ENCODE results near the gene TOMM20. TPM values are rescaled to one million over a fixed set of nuclear protein-coding genes. Genes with fewer than 3 reads are reported as not detected.

Gene TOMM20
- total and polyA plus RNA-seq, 12 donors = 40.0 to 113 (median 92.3) TPM

GRCh38 chr1:235130766-235131270 lies 2.2 kb upstream of the TOMM20 start:
- Histone ChIP-seq H3K4me3 (no peak overlapping the region), H3K27me3 (no peaks in the 10 kb centered on the region)
- ATAC-seq = no peak

GRCh38 chr1:235129774-235130570 lies 1.3 kb upstream of the TOMM20 start:
- intact Hi-C loops (cut with DNase I) = loop anchor here in 1 of 10 donors (2.0 kb wide), 1 partner anchor 199 kb away; the partner anchor contains the start of genes ARID4B and GGPS1
- peak overlapping the region in 1 of 10 donors; percentile 93 for H3K27ac ChIP-seq
- no peak for ATAC-seq
- no peak for TF ChIP-seq CTCF (IDR thresholded peaks at IDR 0.05)
- H3K36me3 ChIP-seq = peaks cover 0 to 56% (median 15%) of the 10 kb centered on the region in 9 donors
- no peaks in the 10 kb centered on the region for H3K27me3 ChIP-seq
- WGBS, 2 donors = 96 to 97% methylated on average over 4 of the region's 4 CpGs
- no peaks in the 10 kb centered on the region for H3K9me3 ChIP-seq
- no peak overlapping the region for H3K4me3 ChIP-seq
- no peak for DNase-seq
- peaks cover 0 to 35% (median 26%) of the 10 kb centered on the region in 9 donors for H3K4me1 ChIP-seq

More at GRCh38 chr1:235130766-235131270, 2.2 kb upstream of the TOMM20 start:
- no peak for TF ChIP-seq CTCF (IDR thresholded peaks at IDR 0.05)
- intact Hi-C loops (cut with DNase I) = no loop called here
- H3K27ac ChIP-seq = no peak overlapping the region
- H3K4me1 ChIP-seq = peaks cover 0 to 27% (median 24%) of the 10 kb centered on the region in 9 donors
- no peaks in the 10 kb centered on the region for H3K9me3 ChIP-seq
- no peak for DNase-seq
- peaks cover 0 to 61% (median 20%) of the 10 kb centered on the region in 9 donors for H3K36me3 ChIP-seq
- 88 to 89% methylated on average over 7 of the region's 7 CpGs for WGBS, 2 donors

- TF ChIP-seq CTCF (IDR thresholded peaks at IDR 0.05) = no peak
- DNase-seq (no peak), ATAC-seq (peak in 3 of 8 donors; percentile 6 to 20 (median 18))
- no peaks in the 10 kb centered on the region for H3K27me3 ChIP-seq
- peaks cover 0 to 49% (median 4%) of the 10 kb centered on the region in 9 donors for H3K36me3 ChIP-seq
- H3K27ac ChIP-seq = peak overlapping the region; percentile 22 to 94 (median 90)
- H3K4me3 ChIP-seq = peak overlapping the region; percentile 55 to 95 (median 76)
- WGBS, 2 donors = 2% methylated on average over 35 of the region's 35 CpGs
- H3K9me3 ChIP-seq = no peaks in the 10 kb centered on the region
- peaks cover 0 to 56% (median 38%) of the 10 kb centered on the region in 9 donors for H3K4me1 ChIP-seq
- intact Hi-C loops (cut with DNase I) = loop anchor here in 1 of 10 donors (2.0 kb wide), 1 partner anchor 201 kb away; the partner anchor contains the start of genes ARID4B and GGPS1
Measured at GRCh38 chr1:235127732-235128455, 743 bp downstream of the TOMM20 start.

- WGBS, 2 donors = 27% methylated on average over 4 of the region's 4 CpGs
- no peak for DNase-seq
- no peak for TF ChIP-seq CTCF (IDR thresholded peaks at IDR 0.05)
- ATAC-seq = no peak
- peak overlapping the region; percentile 55 to 95 (median 76) for H3K4me3 ChIP-seq
- peak overlapping the region in 5 of 10 donors; percentile 87 to 94 (median 93) for H3K27ac ChIP-seq
- H3K9me3 ChIP-seq = no peaks in the 10 kb centered on the region
- peaks cover 0 to 58% (median 45%) of the 10 kb centered on the region in 9 donors for H3K4me1 ChIP-seq
- peaks cover 0 to 49% (median 4%) of the 10 kb centered on the region in 9 donors for H3K36me3 ChIP-seq
- intact Hi-C loops (cut with DNase I) = no loop called here
- no peaks in the 10 kb centered on the region for H3K27me3 ChIP-seq
Measured at GRCh38 chr1:235127203-235127602, 1.4 kb downstream of the TOMM20 start.
